ENCODE data around the gene C1QTNF9.

C1QTNF9 gene

DNA sequence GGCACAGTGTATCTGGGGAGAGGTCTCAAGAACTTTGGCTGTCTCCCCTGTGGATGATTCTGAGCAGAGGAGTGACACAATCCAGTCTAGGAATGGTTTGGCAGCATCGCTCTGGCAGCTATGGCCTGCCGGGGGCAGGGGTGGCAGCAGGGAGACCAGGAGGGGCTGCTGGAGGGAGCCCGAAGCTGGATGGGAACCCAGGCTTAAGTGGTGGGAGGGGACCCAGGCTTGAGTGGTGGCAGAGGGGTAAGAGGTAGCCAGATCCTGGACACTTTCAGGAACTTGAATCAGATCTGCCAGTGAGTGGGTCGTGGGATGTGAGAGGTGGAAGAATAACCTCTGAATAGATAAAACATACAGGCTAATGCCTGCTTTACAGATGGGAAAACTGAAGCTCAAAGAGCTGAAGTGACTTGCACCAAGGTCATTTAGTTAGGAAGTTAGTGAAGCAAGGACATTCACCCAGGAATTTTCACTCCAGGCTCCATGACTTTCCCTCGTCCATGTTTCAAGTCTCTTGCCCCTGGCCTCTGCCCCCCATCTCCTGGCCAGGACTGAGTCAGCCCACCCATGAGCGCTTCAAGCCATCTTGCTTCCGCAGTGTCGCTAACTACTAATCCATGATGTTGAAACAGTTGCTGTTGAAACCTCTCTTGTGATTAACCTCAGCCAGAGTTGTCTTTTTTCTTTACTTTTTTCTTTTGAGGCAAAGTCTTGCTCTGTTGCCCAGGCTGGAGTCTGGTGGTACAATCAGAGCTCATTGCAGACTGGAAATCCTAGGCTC, 29.9 kb upstream of the C1QTNF9 start:
- no peak overlapping the region for H3K27ac ChIP-seq (ENCODE audit: extremely low read depth, low read depth, low read length)
- H3K4me1 ChIP-seq (ENCODE audit: control insufficient read depth, insufficient read depth, low read length) = no peaks in the 10 kb centered on the region
- no peaks in the 10 kb centered on the region for H3K9me3 ChIP-seq (ENCODE audit: control insufficient read depth, insufficient read depth, low read depth, low read length)
- H3K36me3 ChIP-seq (ENCODE audit: control insufficient read depth in 2 of 2, insufficient read depth in 1 of 2, low read length in 2 of 2) = no peaks in the 10 kb centered on the region
- ChIA-PET CTCF (interaction anchor here (0.6 kb wide), 1 partner anchor 851 kb away, joined by 3 read pairs; no protein-coding TSS in a partner anchor), POLR2A (no interaction called here)
- H3K4me3 ChIP-seq (ENCODE audit: low read depth, low read length) = no peak overlapping the region
- no peak for TF ChIP-seq ZNF423 (tag by site-specific recombination; IDR thresholded peaks at IDR 0.05)
- TF ChIP-seq, protein P1, sequence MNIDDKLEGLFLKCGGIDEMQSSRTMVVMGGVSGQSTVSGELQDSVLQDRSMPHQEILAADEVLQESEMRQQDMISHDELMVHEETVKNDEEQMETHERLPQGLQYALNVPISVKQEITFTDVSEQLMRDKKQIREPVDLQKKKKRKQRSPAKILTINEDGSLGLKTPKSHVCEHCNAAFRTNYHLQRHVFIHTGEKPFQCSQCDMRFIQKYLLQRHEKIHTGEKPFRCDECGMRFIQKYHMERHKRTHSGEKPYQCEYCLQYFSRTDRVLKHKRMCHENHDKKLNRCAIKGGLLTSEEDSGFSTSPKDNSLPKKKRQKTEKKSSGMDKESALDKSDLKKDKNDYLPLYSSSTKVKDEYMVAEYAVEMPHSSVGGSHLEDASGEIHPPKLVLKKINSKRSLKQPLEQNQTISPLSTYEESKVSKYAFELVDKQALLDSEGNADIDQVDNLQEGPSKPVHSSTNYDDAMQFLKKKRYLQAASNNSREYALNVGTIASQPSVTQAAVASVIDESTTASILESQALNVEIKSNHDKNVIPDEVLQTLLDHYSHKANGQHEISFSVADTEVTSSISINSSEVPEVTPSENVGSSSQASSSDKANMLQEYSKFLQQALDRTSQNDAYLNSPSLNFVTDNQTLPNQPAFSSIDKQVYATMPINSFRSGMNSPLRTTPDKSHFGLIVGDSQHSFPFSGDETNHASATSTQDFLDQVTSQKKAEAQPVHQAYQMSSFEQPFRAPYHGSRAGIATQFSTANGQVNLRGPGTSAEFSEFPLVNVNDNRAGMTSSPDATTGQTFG (tag by site-specific recombination; IDR thresholded peaks at IDR 0.05; ENCODE audit: borderline replicate concordance) = no peak
- no peak for TF ChIP-seq SALL2 (tag by site-specific recombination; IDR thresholded peaks at IDR 0.05; ENCODE audit: borderline replicate concordance)
- TF ChIP-seq ZNF354C (tag by site-specific recombination; IDR thresholded peaks at IDR 0.05; ENCODE audit: borderline replicate concordance, low read depth) = no peak
- no peak for TF ChIP-seq ZNF610 (tag by site-specific recombination; IDR thresholded peaks at IDR 0.05; ENCODE audit: borderline replicate concordance)
- no peak for TF ChIP-seq ZNF623 (tag by site-specific recombination; IDR thresholded peaks at IDR 0.05)
- TF ChIP-seq ZNF792 (tag by site-specific recombination; IDR thresholded peaks at IDR 0.05) = no peak
- TF ChIP-seq, protein P2, sequence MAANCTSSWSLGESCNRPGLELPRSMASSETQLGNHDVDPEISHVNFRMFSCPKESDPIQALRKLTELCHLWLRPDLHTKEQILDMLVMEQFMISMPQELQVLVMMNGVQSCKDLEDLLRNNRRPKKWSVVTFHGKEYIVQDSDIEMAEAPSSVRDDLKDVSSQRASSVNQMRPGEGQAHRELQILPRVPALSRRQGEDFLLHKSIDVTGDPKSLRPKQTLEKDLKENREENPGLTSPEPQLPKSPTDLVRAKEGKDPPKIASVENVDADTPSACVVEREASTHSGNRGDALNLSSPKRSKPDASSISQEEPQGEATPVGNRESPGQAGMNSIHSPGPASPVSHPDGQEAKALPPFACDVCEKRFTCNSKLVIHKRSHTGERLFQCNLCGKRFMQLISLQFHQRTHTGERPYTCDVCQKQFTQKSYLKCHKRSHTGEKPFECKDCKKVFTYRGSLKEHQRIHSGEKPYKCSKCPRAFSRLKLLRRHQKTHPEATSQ (tag by site-specific recombination; IDR thresholded peaks at IDR 0.05) = no peak
- no peak for TF ChIP-seq ZNF664 (tag by site-specific recombination; IDR thresholded peaks at IDR 0.05)
- TF ChIP-seq, protein P3, sequence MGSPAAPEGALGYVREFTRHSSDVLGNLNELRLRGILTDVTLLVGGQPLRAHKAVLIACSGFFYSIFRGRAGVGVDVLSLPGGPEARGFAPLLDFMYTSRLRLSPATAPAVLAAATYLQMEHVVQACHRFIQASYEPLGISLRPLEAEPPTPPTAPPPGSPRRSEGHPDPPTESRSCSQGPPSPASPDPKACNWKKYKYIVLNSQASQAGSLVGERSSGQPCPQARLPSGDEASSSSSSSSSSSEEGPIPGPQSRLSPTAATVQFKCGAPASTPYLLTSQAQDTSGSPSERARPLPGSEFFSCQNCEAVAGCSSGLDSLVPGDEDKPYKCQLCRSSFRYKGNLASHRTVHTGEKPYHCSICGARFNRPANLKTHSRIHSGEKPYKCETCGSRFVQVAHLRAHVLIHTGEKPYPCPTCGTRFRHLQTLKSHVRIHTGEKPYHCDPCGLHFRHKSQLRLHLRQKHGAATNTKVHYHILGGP (tag by site-specific recombination; IDR thresholded peaks at IDR 0.05) = no peak
- no peak for TF ChIP-seq ZNF366 (tag by site-specific recombination; conservative IDR thresholded peaks at IDR 0.05)
- TF ChIP-seq, protein P4, sequence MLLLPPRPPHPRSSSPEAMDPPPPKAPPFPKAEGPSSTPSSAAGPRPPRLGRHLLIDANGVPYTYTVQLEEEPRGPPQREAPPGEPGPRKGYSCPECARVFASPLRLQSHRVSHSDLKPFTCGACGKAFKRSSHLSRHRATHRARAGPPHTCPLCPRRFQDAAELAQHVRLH (tag by site-specific recombination; IDR thresholded peaks at IDR 0.05) = no peak
- no peak for TF ChIP-seq YY2 (tag by site-specific recombination; IDR thresholded peaks at IDR 0.05)
- no peak for TF ChIP-seq FEZF1 (tag by site-specific recombination; IDR thresholded peaks at IDR 0.05)
- TF ChIP-seq ZNF416 (tag by site-specific recombination; IDR thresholded peaks at IDR 0.05) = no peak
- TF ChIP-seq ZBTB48 (tag by site-specific recombination; IDR thresholded peaks at IDR 0.05) = no peak
- TF ChIP-seq SETDB1 (IDR thresholded peaks at IDR 0.05; ENCODE audit: insufficient read length, low read length) = no peak
- no peak for TF ChIP-seq ZNF529 (tag by site-specific recombination; IDR thresholded peaks at IDR 0.05; ENCODE audit: insufficient replicate concordance)

DNA sequence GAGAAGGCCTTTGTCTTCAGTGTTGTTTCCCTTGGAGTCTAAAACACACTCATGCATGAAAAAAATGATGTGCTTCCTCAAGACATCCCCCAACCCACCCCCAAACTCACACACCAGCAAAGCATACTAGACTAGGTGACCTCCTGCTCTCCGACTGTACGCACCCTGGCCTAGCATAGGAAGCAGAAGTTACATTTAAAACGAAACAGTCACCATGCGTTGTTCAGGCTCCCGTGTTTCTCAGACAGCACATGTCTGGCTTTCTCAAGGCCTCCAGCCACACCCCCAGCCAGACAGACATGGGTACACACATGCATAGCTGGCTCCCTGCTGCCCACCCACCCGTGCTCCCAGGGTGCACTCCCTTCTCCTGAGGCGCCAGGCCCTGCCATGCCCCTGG, 28.7 kb upstream of the C1QTNF9 start:
- TF ChIP-seq KLF16 (tag by site-specific recombination; IDR thresholded peaks at IDR 0.05) = no peak
- TF ChIP-seq ZNF785 (tag by site-specific recombination; IDR thresholded peaks at IDR 0.05) = no peak
- TF ChIP-seq ZNF114 (tag by site-specific recombination; IDR thresholded peaks at IDR 0.05) = no peak
- TF ChIP-seq, protein P5, sequence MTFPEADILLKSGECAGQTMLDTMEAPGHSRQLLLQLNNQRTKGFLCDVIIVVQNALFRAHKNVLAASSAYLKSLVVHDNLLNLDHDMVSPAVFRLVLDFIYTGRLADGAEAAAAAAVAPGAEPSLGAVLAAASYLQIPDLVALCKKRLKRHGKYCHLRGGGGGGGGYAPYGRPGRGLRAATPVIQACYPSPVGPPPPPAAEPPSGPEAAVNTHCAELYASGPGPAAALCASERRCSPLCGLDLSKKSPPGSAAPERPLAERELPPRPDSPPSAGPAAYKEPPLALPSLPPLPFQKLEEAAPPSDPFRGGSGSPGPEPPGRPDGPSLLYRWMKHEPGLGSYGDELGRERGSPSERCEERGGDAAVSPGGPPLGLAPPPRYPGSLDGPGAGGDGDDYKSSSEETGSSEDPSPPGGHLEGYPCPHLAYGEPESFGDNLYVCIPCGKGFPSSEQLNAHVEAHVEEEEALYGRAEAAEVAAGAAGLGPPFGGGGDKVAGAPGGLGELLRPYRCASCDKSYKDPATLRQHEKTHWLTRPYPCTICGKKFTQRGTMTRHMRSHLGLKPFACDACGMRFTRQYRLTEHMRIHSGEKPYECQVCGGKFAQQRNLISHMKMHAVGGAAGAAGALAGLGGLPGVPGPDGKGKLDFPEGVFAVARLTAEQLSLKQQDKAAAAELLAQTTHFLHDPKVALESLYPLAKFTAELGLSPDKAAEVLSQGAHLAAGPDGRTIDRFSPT (tag by site-specific recombination; IDR thresholded peaks at IDR 0.05) = no peak
- no peak for TF ChIP-seq ZNF510 (tag by site-specific recombination; IDR thresholded peaks at IDR 0.05; ENCODE audit: insufficient replicate concordance)
- TF ChIP-seq ZNF266 (tag by site-specific recombination; IDR thresholded peaks at IDR 0.05; ENCODE audit: low read depth) = no peak
- no peak for TF ChIP-seq ZBTB8A (tag by site-specific recombination; IDR thresholded peaks at IDR 0.05)
- Histone ChIP-seq H3K4me1 (ENCODE audit: control insufficient read depth, insufficient read depth, low read length) (no peaks in the 10 kb centered on the region), H3K27ac (ENCODE audit: extremely low read depth, low read depth, low read length) (no peak overlapping the region), H3K9me3 (ENCODE audit: control insufficient read depth, insufficient read depth, low read depth, low read length) (no peaks in the 10 kb centered on the region), H3K36me3 (ENCODE audit: control insufficient read depth in 2 of 2, insufficient read depth in 1 of 2, low read length in 2 of 2) (no peaks in the 10 kb centered on the region), H3K4me3 (ENCODE audit: low read depth, low read length) (no peak overlapping the region)
- ChIA-PET CTCF (no interaction called here), POLR2A (no interaction called here)

Measured in HEK293 (cell line).